ENCODE data around the gene HERPUD1.

DNA sequence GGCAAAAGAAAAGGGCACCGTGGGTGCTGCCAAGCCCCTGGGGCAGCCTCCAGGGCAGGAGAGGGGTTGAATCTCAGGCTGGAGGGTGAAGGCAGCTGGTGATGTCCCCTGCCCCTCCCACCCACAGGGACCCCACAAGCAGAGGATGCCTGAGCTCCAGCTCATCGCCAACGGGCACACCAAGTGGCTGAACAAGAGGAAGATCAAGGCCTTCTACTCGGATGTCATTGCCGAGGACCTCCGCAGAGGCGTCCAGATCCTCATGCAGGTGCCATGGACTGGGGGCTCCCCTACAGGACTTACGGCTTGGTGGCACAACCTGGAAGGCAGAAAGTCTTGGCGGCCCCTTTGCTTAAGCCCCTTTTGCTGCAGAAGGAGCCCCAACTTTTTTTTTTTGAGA is 45.1 kb upstream of the HERPUD1 start:
- TF ChIP-seq, protein P1, sequence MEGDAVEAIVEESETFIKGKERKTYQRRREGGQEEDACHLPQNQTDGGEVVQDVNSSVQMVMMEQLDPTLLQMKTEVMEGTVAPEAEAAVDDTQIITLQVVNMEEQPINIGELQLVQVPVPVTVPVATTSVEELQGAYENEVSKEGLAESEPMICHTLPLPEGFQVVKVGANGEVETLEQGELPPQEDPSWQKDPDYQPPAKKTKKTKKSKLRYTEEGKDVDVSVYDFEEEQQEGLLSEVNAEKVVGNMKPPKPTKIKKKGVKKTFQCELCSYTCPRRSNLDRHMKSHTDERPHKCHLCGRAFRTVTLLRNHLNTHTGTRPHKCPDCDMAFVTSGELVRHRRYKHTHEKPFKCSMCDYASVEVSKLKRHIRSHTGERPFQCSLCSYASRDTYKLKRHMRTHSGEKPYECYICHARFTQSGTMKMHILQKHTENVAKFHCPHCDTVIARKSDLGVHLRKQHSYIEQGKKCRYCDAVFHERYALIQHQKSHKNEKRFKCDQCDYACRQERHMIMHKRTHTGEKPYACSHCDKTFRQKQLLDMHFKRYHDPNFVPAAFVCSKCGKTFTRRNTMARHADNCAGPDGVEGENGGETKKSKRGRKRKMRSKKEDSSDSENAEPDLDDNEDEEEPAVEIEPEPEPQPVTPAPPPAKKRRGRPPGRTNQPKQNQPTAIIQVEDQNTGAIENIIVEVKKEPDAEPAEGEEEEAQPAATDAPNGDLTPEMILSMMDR (IDR thresholded peaks at IDR 0.05), result no peak
- TF ChIP-seq EP300 (IDR thresholded peaks at IDR 0.05), result no peak
- TF ChIP-seq POLR2A (IDR thresholded peaks at IDR 0.05), result no peak
